ENCODE data around the gene SIN3A. TPM values are rescaled to one million over a fixed set of nuclear protein-coding genes. Genes with fewer than 3 reads are reported as not detected.
A peak's percentile ranks its signal among the peaks of the same experiment; 100 is the strongest.

SIN3A gene
- total and polyA plus RNA-seq, 2 of the 4 experiments (the other 2 are of a cell fraction), result 21.2 to 31.5 TPM

DNA sequence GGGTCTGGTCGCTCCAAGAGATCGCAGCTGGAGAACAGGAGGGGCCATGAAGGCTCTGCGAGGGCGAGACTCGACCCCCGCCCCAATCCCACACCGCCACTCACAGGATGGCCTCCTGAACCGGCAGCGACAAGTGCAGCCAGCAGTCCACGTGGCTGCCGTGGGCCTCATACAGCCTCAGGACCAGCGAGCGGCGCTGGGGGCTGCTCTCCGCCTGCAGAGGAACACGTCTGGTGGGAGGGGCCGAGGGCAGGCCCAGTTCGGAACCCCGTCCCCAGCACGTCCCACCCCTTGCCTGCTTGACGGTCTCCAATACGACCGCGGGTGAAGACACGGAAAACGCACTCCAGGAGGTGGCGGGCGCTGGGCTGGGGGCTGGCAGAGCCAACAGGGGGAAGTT is 95.5 kb downstream of the SIN3A start:
- ChIA-PET POLR2A (ENCODE audit: unreplicated experiment) (no interaction called here), CTCF (no interaction called here)
- Histone ChIP-seq H3K4me2 (ENCODE audit: low read depth, low read length) (no peak overlapping the region), H3K4me1 (ENCODE audit: control insufficient read depth, insufficient read depth, low read length) (no peaks in the 10 kb centered on the region), H2AK5ac (ENCODE audit: low read depth, low read length) (no peak overlapping the region), H3K36me3 (ENCODE audit: control insufficient read depth, insufficient read depth, low read length) (peaks cover 46% of the 10 kb centered on the region), H4K5ac (ENCODE audit: low read depth, low read length) (no peak overlapping the region), H3K56ac (ENCODE audit: extremely low read depth, insufficient read depth, low read length) (no peak overlapping the region), H2AFZ (replicated peaks; ENCODE audit: low read length, poor library complexity) (no peak overlapping the region), H3K9me3 (ENCODE audit: control insufficient read depth, insufficient read depth, low read length) (no peaks in the 10 kb centered on the region), H2BK15ac (ENCODE audit: low read depth, low read length) (no peak overlapping the region), H4K91ac (ENCODE audit: insufficient read depth, low read depth, low read length) (no peak overlapping the region), H2BK5ac (ENCODE audit: low read depth, low read length, poor library complexity, severe bottlenecking) (no peak overlapping the region), H3K27ac (ENCODE audit: insufficient read depth, low read length) (no peak overlapping the region), H3K9ac (ENCODE audit: low read depth, low read length) (no peak overlapping the region), H3K23ac (ENCODE audit: low read depth, low read length) (no peak overlapping the region), H3K4me3 (ENCODE audit: insufficient read depth, low read depth, low read length) (no peak overlapping the region), H2BK20ac (ENCODE audit: low read depth, low read length) (no peak overlapping the region), H4K8ac (ENCODE audit: low read depth in 2 of 2, low read length in 2 of 2) (no peak overlapping the region), H3K79me1 (ENCODE audit: low read depth in 1 of 2, low read length in 2 of 2) (no peaks in the 10 kb centered on the region; a peak in 1 of 4 replicates), H3K4ac (ENCODE audit: low read depth, low read length) (no peak overlapping the region), H3K14ac (replicated peaks; ENCODE audit: low read depth, low read length) (no peak overlapping the region), H3K18ac (ENCODE audit: low read depth, low read length) (no peak overlapping the region), H4K20me1 (ENCODE audit: insufficient read depth, low read length) (no peaks in the 10 kb centered on the region), H3K27me3 (ENCODE audit: control insufficient read depth, insufficient read depth, low read length) (no peaks in the 10 kb centered on the region), H3K9me1 (ENCODE audit: insufficient read depth, low read length) (peaks cover 11% of the 10 kb centered on the region), H2AK9ac (replicated peaks; ENCODE audit: low read depth, low read length, poor library complexity) (peak overlapping the region; percentile 19), H2BK120ac (ENCODE audit: low read depth, low read length) (no peak overlapping the region)
- DNase-seq (no peak), ATAC-seq (ENCODE audit: low read depth) (no peak)
- WGBS, 2 experiments (ENCODE audit: extremely low coverage in 2 of 2, insufficient read length in 1 of 2), result 83% methylated on average over 17 of the region's 28 CpGs; no CpG with 5 or more reads in 1 of the 2 experiments
- BruUV-seq (replicated peaks), result no TSS peak
- dilution Hi-C loops (cut with HindIII; ENCODE audit: low sequenced_read_pairs, unreplicated experiment) (no loop called here), intact Hi-C loops (cut with micrococcal nuclease) (no loop called here), in situ Hi-C loops (cut with MboI; ENCODE audit: low sequenced_read_pairs) (no loop called here)
- TF ChIP-seq SMC3 (IDR thresholded peaks at IDR 0.05; ENCODE audit: low read depth, low read length) (no peak), RFX5 (IDR thresholded peaks at IDR 0.05; ENCODE audit: low read depth, low read length) (no peak), POLR2A (IDR thresholded peaks at IDR 0.05; ENCODE audit: low read depth, low read length) (no peak), BHLHE40 (IDR thresholded peaks at IDR 0.05; ENCODE audit: low read depth, low read length) (no peak), CHD1 (IDR thresholded peaks at IDR 0.05; ENCODE audit: low read depth, low read length) (no peak), MXI1 (IDR thresholded peaks at IDR 0.05; ENCODE audit: borderline replicate concordance, low read depth, low read length) (no peak), CEBPB (IDR thresholded peaks at IDR 0.05; ENCODE audit: low read depth, low read length) (no peak), RAD21 (IDR thresholded peaks at IDR 0.05; ENCODE audit: low read length) (no peak), RCOR1 (IDR thresholded peaks at IDR 0.05; ENCODE audit: insufficient replicate concordance, low read length) (no peak)
- TF ChIP-seq, protein P1, sequence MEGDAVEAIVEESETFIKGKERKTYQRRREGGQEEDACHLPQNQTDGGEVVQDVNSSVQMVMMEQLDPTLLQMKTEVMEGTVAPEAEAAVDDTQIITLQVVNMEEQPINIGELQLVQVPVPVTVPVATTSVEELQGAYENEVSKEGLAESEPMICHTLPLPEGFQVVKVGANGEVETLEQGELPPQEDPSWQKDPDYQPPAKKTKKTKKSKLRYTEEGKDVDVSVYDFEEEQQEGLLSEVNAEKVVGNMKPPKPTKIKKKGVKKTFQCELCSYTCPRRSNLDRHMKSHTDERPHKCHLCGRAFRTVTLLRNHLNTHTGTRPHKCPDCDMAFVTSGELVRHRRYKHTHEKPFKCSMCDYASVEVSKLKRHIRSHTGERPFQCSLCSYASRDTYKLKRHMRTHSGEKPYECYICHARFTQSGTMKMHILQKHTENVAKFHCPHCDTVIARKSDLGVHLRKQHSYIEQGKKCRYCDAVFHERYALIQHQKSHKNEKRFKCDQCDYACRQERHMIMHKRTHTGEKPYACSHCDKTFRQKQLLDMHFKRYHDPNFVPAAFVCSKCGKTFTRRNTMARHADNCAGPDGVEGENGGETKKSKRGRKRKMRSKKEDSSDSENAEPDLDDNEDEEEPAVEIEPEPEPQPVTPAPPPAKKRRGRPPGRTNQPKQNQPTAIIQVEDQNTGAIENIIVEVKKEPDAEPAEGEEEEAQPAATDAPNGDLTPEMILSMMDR (conservative IDR thresholded peaks at IDR 0.05; ENCODE audit: low read depth, low read length), result no peak
- TF ChIP-seq, protein P2, sequence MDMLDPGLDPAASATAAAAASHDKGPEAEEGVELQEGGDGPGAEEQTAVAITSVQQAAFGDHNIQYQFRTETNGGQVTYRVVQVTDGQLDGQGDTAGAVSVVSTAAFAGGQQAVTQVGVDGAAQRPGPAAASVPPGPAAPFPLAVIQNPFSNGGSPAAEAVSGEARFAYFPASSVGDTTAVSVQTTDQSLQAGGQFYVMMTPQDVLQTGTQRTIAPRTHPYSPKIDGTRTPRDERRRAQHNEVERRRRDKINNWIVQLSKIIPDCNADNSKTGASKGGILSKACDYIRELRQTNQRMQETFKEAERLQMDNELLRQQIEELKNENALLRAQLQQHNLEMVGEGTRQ (IDR thresholded peaks at IDR 0.05; ENCODE audit: low read depth, low read length), result no peak

Data from IMR-90 (cell line).